HFF-Myc (cell line): Measurements from ENCODE around the gene SMG6.

Source experiments
- DNase-seq: peaks from one replicate; pipeline ENCODE4 v3.0.0-alpha.2; 2011; ENCODE audit warnings: low read depth; ENCODE audit errors: extremely low read depth
- H3K4me3 ChIP-seq: replicated peaks from 2 replicates; pipeline ENCODE4 v1.5.1; 2011; ENCODE audit warnings: low read depth, mild to moderate bottlenecking, control low read depth, low read length
- CTCF ChIP-seq: IDR thresholded peaks from 2 replicates; pipeline ENCODE4 v1.5.1; 2012; ENCODE audit warnings: mild to moderate bottlenecking, low read depth, low read length, control low read depth; ENCODE audit errors: missing control alignments

SMG6 gene

GRCh38 chr17:2048805-2049204 is 254.8 kb downstream of the SMG6 start:
- peak overlapping the region; percentile 60 for H3K4me3 ChIP-seq
- TF ChIP-seq CTCF: no peak

GRCh38 chr17:2047590-2047989 is 256.0 kb downstream of the SMG6 start:
- DNase-seq: no peak
- no peak overlapping the region for H3K4me3 ChIP-seq
- TF ChIP-seq CTCF: no peak

More at GRCh38 chr17:2048805-2049204, 254.8 kb downstream of the SMG6 start:
- DNase-seq: no peak

- no peak for DNase-seq
- no peak overlapping the region for H3K4me3 ChIP-seq
- no peak for TF ChIP-seq CTCF
Observed at GRCh38 chr17:2044263-2044894, 259.2 kb downstream of the SMG6 start.

- no peak overlapping the region for H3K4me3 ChIP-seq
- no peak for TF ChIP-seq CTCF
- no peak for DNase-seq
Observed at GRCh38 chr17:2043785-2044184, 259.8 kb downstream of the SMG6 start.

DNA sequence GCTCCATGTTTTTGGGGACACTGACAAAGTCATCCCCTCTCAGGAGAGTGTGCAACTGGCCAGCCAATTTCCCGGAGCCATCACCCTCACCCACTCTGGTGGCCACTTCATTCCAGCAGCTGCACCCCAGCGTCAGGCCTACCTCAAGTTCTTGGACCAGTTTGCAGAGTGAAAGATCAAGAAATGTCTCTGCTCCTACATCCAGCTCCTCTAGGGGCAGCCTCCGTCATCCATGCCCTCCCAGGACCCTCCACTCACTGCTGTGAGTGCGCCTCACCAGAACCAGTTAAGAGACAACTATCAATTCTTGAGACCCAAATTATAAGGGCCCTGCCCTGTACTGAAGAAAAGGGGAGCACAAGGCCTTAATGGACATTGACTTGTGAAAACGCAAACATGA is 260.7 kb downstream of the SMG6 start:
- no peak for TF ChIP-seq CTCF
- H3K4me3 ChIP-seq: peak overlapping the region; percentile 71
- DNase-seq: no peak

GRCh38 chr17:2042390-2042847 is 261.2 kb downstream of the SMG6 start:
- peak overlapping the region; percentile 71 for H3K4me3 ChIP-seq
- no peak for DNase-seq
- no peak for TF ChIP-seq CTCF
